Stomach (tissue), 9 donors: Measurements from ENCODE around the gene HOXA6. TPM values are rescaled to one million over a fixed set of nuclear protein-coding genes. Genes with fewer than 3 reads are reported as not detected.

Experiments used
- DNase-seq, 2 donors: peaks; one replicate each; pipeline versions ENCODE4 v3.0.0 to v3.0.0-alpha.2; 2013 to 2019
- H3K27ac ChIP-seq, 5 donors: fragments of 200-600 bp in 4 of 5; sonication (generic) in 4 of 5; one replicate each; pipeline ENCODE4 v1.5.1; 2013 to 2019; ENCODE audit warnings: mild to moderate bottlenecking in 1 of 5, moderate library complexity in 1 of 5
- H3K27me3 ChIP-seq, 3 donors: fragments of 200-600 bp; sonication (generic); one replicate each; pipeline ENCODE4 v1.5.1; 2017 to 2019; ENCODE audit warnings: mixed run types in 1 of 3
- H3K36me3 ChIP-seq, 4 donors: fragments of 200-600 bp; sonication (generic); 1 replicate in 3 of 4; 2 replicates in 1 of 4; pipeline ENCODE4 v1.5.1; 2016 to 2019
- H3K4me1 ChIP-seq, 4 donors: fragments of 200-600 bp; sonication (generic); one replicate each; pipeline ENCODE4 v1.5.1; 2016 to 2019
- H3K4me3 ChIP-seq, 4 donors: fragments of 200-600 bp; sonication (generic) in 3 of 4; one replicate each; pipeline ENCODE4 v1.5.1; 2016 to 2019; ENCODE audit warnings: mild to moderate bottlenecking in 1 of 4
- H3K9me3 ChIP-seq, 4 donors: fragments of 200-600 bp; sonication (generic); one replicate each; pipeline ENCODE4 v1.5.1; 2016 to 2019
- CTCF ChIP-seq, 7 experiments: fragments of 450-650 bp in 4 of 7; fragments of 200-600 bp in 3 of 7; sonication (generic) in 3 of 7; IDR thresholded peaks; one replicate each; pipeline ENCODE4 v1.5.1; 2016 to 2019; ENCODE audit warnings: antibody characterized with exemption in 7 of 7, control low read depth in 2 of 7, mild to moderate bottlenecking in 1 of 7
- EP300 ChIP-seq: sonication (generic); formaldehyde crosslinking; IDR thresholded peaks from one replicate; pipeline ENCODE4 v1.6.1; 2017; ENCODE audit warnings: antibody characterized with exemption
- POLR2A ChIP-seq, 4 donors: fragments of 450-650 bp; IDR thresholded peaks; one replicate each; pipeline ENCODE4 v1.6.1; 2016; ENCODE audit warnings: antibody characterized with exemption in 4 of 4, control low read depth in 2 of 4, mild to moderate bottlenecking in 1 of 4, moderate library complexity in 1 of 4
- POLR2AphosphoS5 ChIP-seq, 3 donors: sonication (generic); formaldehyde crosslinking; IDR thresholded peaks; one replicate each; pipeline ENCODE4 v1.6.1; 2016; ENCODE audit warnings: antibody characterized with exemption in 3 of 3
- WGBS, 5 donors: extraction: QIAGEN DNeasy Blood & Tissue Kit in 3 of 5; methylation state at CpG; one replicate each; pipeline versions ENCODE4 v1.1.5 to v1.1.7; 2013 to 2018; 5-methylcytosine and 5-hydroxymethylcytosine counted together
- intact Hi-C: fragments of 100-400 bp; cut with DNase I; formaldehyde crosslinking; loops from one replicate; pipeline ENCODE4 v1.15.1; 2023; ENCODE audit warnings: low total_unique reads
- polyA plus RNA-seq, 3 donors: library from polyadenylated mRNA; stranded (reverse); fragments of 200-250 nt; gene quantifications; one replicate each; pipeline ENCODE4 v1.2.3, GENCODE V29; 2013
- total RNA-seq, 5 donors: library from RNA; depleted of rRNA; stranded (reverse); fragments of >200 nt; gene quantifications; one replicate each; pipeline versions ENCODE4 v1.1.0 to v1.2.3, GENCODE V29; 2014 to 2016
- donor health status: healthy with polysubstance abuse.
- donor health status: Bipolar disorder and iron deficiency.
- donor health status: healthy.

The HOXA6 gene
- total and polyA plus RNA-seq, 8 donors: 0.81 to 12.7 (median 3.7) TPM; not detected in 5

DNA sequence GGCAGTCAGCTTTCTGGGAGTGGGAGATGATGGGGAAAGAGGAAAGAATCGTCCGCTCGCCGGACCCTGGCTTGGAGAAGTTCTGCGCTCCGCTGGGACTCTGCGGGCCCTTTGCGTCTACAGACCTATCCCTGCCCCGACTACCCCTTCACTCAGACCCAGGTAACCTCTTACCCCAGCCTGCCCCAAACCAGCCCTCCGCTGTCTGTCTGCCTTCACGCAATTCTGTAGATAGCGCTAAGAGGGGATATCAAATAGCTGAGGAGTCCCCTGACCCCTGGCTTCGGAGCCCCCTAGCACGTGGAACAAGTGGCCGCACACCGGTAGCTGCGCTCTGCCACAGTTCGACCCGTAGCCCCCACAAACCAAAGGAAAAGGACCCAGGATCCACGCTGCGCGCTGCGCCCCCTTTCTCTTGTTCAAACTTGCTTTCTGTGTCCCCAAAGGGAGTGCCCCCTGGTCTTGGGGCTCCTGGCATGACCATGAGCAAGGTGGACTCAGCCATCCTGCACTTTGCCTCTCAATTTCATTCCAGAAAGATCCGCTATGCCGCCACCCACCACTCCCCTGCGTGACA, 24.0 kb downstream of the HOXA6 start:
- intact Hi-C loops: no loop called here
- H3K4me1 ChIP-seq: peaks cover 19 to 92% (median 53%) of the 10 kb centered on the region in 4 donors
- peak overlapping the region; percentile 57 to 99 (median 94) for H3K27ac ChIP-seq
- H3K9me3 ChIP-seq: no peaks in the 10 kb centered on the region
- no peaks in the 10 kb centered on the region for H3K36me3 ChIP-seq
- peak overlapping the region in 3 of 4 donors; percentile 35 to 40 (median 38) for H3K4me3 ChIP-seq
- no peak for TF ChIP-seq EP300
- TF ChIP-seq POLR2AphosphoS5 (IDR thresholded peaks at IDR 0.05): no peak
- TF ChIP-seq CTCF (IDR thresholded peaks at IDR 0.05): no peak
- TF ChIP-seq POLR2A (IDR thresholded peaks at IDR 0.05): no peak
- peaks cover 0 to 88% (median 39%) of the 10 kb centered on the region in 3 donors for H3K27me3 ChIP-seq
- 43 to 69% (median 54%) methylated on average over 20 to 26 of the region's 26 CpGs for WGBS, 5 donors
- no peak for DNase-seq

- intact Hi-C loops: no loop called here
- Histone ChIP-seq H3K9me3 (no peaks in the 10 kb centered on the region), H3K4me3 (peak overlapping the region; percentile 35 to 41 (median 39)), H3K27ac (peak overlapping the region; percentile 20 to 99 (median 94)), H3K27me3 (peaks cover 0 to 91% (median 39%) of the 10 kb centered on the region in 3 donors), H3K4me1 (peaks cover 19 to 90% (median 54%) of the 10 kb centered on the region in 4 donors), H3K36me3 (no peaks in the 10 kb centered on the region)
- WGBS, 5 donors: 12 to 27% (median 20%) methylated on average over 14 of the region's 14 CpGs
- TF ChIP-seq POLR2AphosphoS5 (IDR thresholded peaks at IDR 0.05) (no peak), EP300 (no peak), POLR2A (IDR thresholded peaks at IDR 0.05) (no peak)
- DNase-seq: peak in 1 of 2 donors; percentile 66
Measured at GRCh38 chr7:27123007-27123476, 24.5 kb downstream of the HOXA6 start.

GRCh38 chr7:27122077-27122910, 25.3 kb downstream of the HOXA6 start:
- no peaks in the 10 kb centered on the region for H3K9me3 ChIP-seq
- H3K36me3 ChIP-seq: no peaks in the 10 kb centered on the region
- DNase-seq: peak in 1 of 2 donors; percentile 72
- TF ChIP-seq POLR2A (IDR thresholded peaks at IDR 0.05): no peak
- no peak for TF ChIP-seq POLR2AphosphoS5 (IDR thresholded peaks at IDR 0.05)
- TF ChIP-seq EP300: no peak
- peaks cover 0 to 93% (median 45%) of the 10 kb centered on the region in 3 donors for H3K27me3 ChIP-seq
- WGBS, 5 donors: 19 to 33% (median 23%) methylated on average over 42 of the region's 42 CpGs
- peak overlapping the region; percentile 65 to 99 (median 94) for H3K27ac ChIP-seq
- peaks cover 19 to 82% (median 52%) of the 10 kb centered on the region in 4 donors for H3K4me1 ChIP-seq
- intact Hi-C loops: no loop called here
- H3K4me3 ChIP-seq: peak overlapping the region; percentile 35 to 41 (median 39)

- TF ChIP-seq EP300 (no peak), POLR2A (IDR thresholded peaks at IDR 0.05) (no peak), CTCF (IDR thresholded peaks at IDR 0.05) (no peak), POLR2AphosphoS5 (IDR thresholded peaks at IDR 0.05) (no peak)
- H3K4me1 ChIP-seq: peaks cover 19 to 76% (median 49%) of the 10 kb centered on the region in 4 donors
- H3K4me3 ChIP-seq: peak overlapping the region; percentile 35 to 41 (median 39)
- no peak for DNase-seq
- 37 to 56% (median 45%) methylated on average over 7 of the region's 7 CpGs for WGBS, 5 donors
- intact Hi-C loops: no loop called here
- peaks cover 0 to 93% (median 45%) of the 10 kb centered on the region in 3 donors for H3K27me3 ChIP-seq
- peak overlapping the region; percentile 65 to 99 (median 94) for H3K27ac ChIP-seq
- H3K36me3 ChIP-seq: no peaks in the 10 kb centered on the region
- H3K9me3 ChIP-seq: no peaks in the 10 kb centered on the region
Measured at GRCh38 chr7:27121684-27122076, 25.9 kb downstream of the HOXA6 start.

DNA sequence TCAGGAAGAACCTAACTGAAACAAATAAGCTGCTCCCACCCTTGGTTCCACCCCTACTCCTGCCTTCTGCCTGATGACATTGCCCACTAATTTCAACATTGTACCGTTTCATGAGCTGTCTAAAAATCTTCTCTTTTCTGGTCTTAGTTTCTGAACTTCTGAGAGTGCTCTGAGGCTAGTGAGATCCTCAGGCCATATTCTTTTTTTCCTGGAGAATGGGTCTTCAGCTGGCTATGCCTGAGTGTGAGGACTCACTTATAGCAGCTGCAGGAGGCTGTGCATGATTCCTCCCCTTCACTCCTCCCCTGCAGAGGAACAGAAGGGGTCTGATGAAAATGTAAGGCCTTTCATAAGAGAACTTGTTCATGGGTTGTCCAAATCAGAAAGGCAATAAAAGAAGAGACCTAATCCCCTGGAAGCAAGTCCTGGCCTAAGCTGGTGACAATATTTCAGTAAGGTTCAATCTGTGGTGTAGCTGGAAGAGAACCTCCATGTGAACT, 28.1 kb downstream of the HOXA6 start:
- Histone ChIP-seq H3K27ac (peak overlapping the region in 4 of 5 donors; percentile 92 to 99 (median 95)), H3K4me3 (no peak overlapping the region), H3K4me1 (peaks cover 19 to 54% (median 36%) of the 10 kb centered on the region in 4 donors), H3K9me3 (no peaks in the 10 kb centered on the region), H3K36me3 (no peaks in the 10 kb centered on the region), H3K27me3 (peaks cover 0 to 92% (median 48%) of the 10 kb centered on the region in 3 donors)
- intact Hi-C loops: no loop called here
- WGBS, 5 donors: 17 to 60% (median 53%) methylated on average over 1 of the region's 1 CpG
- TF ChIP-seq CTCF (IDR thresholded peaks at IDR 0.05): no peak
- no peak for DNase-seq
